Thymus (tissue), 11 donors: Measurements from ENCODE around the gene TSHZ2. TPM values are rescaled to one million over a fixed set of nuclear protein-coding genes. Genes with fewer than 3 reads are reported as not detected.

Experiments
- DNase-seq, 9 donors: peaks; one replicate each; pipeline ENCODE4 v3.0.0-alpha.2; 2013; ENCODE audit warnings: low spot score in 9 of 9, low read depth in 6 of 9, missing footprints in 1 of 9
- H3K27ac ChIP-seq, 2 donors: one replicate each; pipeline ENCODE4 v1.5.1; 2013; ENCODE audit warnings: control low read depth in 1 of 2, low read depth in 1 of 2, low read length in 1 of 2, mild to moderate bottlenecking in 1 of 2, moderate library complexity in 1 of 2
- H3K27me3 ChIP-seq, 2 donors: one replicate each; pipeline ENCODE4 v1.5.1; 2013; ENCODE audit warnings: low read length in 1 of 2; ENCODE audit not compliant: control insufficient read depth in 2 of 2, insufficient read depth in 1 of 2
- H3K36me3 ChIP-seq, 2 donors: one replicate each; pipeline ENCODE4 v1.5.1; 2013; ENCODE audit warnings: low read length in 1 of 2, mild to moderate bottlenecking in 1 of 2, moderate library complexity in 1 of 2; ENCODE audit not compliant: control insufficient read depth in 2 of 2, insufficient read depth in 2 of 2
- H3K4me1 ChIP-seq, 2 donors: one replicate each; pipeline ENCODE4 v1.5.1; 2013; ENCODE audit warnings: low read length in 2 of 2; ENCODE audit not compliant: control insufficient read depth in 2 of 2, insufficient read depth in 2 of 2
- H3K4me3 ChIP-seq, 2 donors: one replicate each; pipeline ENCODE4 v1.5.1; 2013; ENCODE audit warnings: low read length in 2 of 2, control low read depth in 1 of 2, mild to moderate bottlenecking in 1 of 2
- H3K9me3 ChIP-seq, 2 donors: one replicate each; pipeline ENCODE4 v1.5.1; 2013; ENCODE audit warnings: low read length in 1 of 2, mild to moderate bottlenecking in 1 of 2; ENCODE audit not compliant: control insufficient read depth in 2 of 2, insufficient read depth in 1 of 2
- WGBS: extraction: QIAGEN DNeasy Blood & Tissue Kit; methylation state at CpG from one replicate; pipeline ENCODE4 v1.1.7; 2013; 5-methylcytosine and 5-hydroxymethylcytosine counted together
- polyA plus RNA-seq: library from polyadenylated mRNA; stranded (reverse); fragments of 200-250 nt; gene quantifications from one replicate; pipeline ENCODE4 v1.2.3, GENCODE V29; 2013
- total RNA-seq: library from RNA; stranded (reverse); fragments of 120-200 nt; gene quantifications from one replicate; pipeline ENCODE4 v1.2.4, GENCODE V29; 2013
- donor health status: healthy.

TSHZ2 gene
- total and polyA plus RNA-seq, 2 donors, result 1.4 to 2.4 TPM

- 96% methylated on average over 5 of the region's 5 CpGs for WGBS
- H3K4me3 ChIP-seq, result no peak overlapping the region
- no peak for DNase-seq
These were observed 519.3 kb downstream of the TSHZ2 start for GRCh38 chr20:53491462-53491861.

DNA sequence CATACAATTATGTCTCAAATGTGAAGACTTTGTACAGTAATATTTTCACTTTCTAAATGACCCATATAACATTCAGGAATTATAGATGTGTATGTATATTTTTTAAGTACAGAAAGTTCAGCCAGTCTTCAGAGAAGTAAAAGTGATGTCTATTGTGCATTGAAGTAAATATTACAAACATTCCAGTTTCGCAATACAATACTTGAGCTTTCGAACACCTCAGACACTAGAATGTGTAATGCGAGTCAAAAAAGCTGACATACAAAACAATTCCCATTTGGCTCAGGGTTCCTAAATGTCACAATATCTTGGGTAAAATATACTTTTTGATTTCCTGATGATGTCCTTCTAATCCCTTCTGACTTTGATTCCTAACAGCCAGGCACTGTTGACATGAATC is 520.1 kb downstream of the TSHZ2 start:
- 98% methylated on average over 3 of the region's 3 CpGs for WGBS
- no peak for DNase-seq
- no peak overlapping the region for H3K4me3 ChIP-seq
- no peaks in the 10 kb centered on the region for H3K36me3 ChIP-seq
- no peaks in the 10 kb centered on the region for H3K27me3 ChIP-seq
- H3K9me3 ChIP-seq, result no peaks in the 10 kb centered on the region
- H3K4me1 ChIP-seq, result no peaks in the 10 kb centered on the region
- no peak overlapping the region for H3K27ac ChIP-seq

More at GRCh38 chr20:53491462-53491861, 519.3 kb downstream of the TSHZ2 start:
- Histone ChIP-seq H3K9me3 (no peaks in the 10 kb centered on the region), H3K36me3 (no peaks in the 10 kb centered on the region), H3K27ac (no peak overlapping the region), H3K27me3 (no peaks in the 10 kb centered on the region), H3K4me1 (no peaks in the 10 kb centered on the region)

- Histone ChIP-seq H3K36me3 (no peaks in the 10 kb centered on the region), H3K27ac (no peak overlapping the region), H3K4me3 (no peak overlapping the region), H3K27me3 (no peaks in the 10 kb centered on the region), H3K9me3 (no peaks in the 10 kb centered on the region), H3K4me1 (no peaks in the 10 kb centered on the region)
- no peak for DNase-seq
- 94% methylated on average over 4 of the region's 4 CpGs for WGBS
These were observed 521.2 kb downstream of the TSHZ2 start for GRCh38 chr20:53493311-53493857.

DNA sequence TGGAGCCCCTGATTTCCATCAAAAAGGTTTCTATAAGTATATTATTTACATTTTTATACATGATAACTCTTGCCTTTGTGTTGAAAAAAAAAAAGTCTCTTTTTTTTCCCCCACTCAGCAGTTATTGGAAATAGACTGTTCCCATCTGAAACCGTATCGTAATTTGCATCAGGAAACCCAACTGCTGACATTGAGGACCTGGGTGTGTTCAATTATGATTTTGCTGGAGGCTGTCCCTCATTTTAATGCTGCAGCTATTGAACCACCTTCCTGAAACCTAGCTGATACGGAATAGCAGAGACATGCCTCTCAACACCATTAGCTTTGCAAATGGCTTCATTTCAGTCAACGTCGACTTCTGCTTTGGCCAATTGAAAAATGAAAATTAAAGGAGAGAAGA is 522.6 kb downstream of the TSHZ2 start:
- H3K4me3 ChIP-seq, result no peak overlapping the region
- WGBS, result 92% methylated on average over 5 of the region's 5 CpGs
- no peaks in the 10 kb centered on the region for H3K9me3 ChIP-seq
- no peaks in the 10 kb centered on the region for H3K27me3 ChIP-seq
- no peaks in the 10 kb centered on the region for H3K4me1 ChIP-seq
- no peak overlapping the region for H3K27ac ChIP-seq
- H3K36me3 ChIP-seq, result no peaks in the 10 kb centered on the region
- DNase-seq, result no peak

DNA sequence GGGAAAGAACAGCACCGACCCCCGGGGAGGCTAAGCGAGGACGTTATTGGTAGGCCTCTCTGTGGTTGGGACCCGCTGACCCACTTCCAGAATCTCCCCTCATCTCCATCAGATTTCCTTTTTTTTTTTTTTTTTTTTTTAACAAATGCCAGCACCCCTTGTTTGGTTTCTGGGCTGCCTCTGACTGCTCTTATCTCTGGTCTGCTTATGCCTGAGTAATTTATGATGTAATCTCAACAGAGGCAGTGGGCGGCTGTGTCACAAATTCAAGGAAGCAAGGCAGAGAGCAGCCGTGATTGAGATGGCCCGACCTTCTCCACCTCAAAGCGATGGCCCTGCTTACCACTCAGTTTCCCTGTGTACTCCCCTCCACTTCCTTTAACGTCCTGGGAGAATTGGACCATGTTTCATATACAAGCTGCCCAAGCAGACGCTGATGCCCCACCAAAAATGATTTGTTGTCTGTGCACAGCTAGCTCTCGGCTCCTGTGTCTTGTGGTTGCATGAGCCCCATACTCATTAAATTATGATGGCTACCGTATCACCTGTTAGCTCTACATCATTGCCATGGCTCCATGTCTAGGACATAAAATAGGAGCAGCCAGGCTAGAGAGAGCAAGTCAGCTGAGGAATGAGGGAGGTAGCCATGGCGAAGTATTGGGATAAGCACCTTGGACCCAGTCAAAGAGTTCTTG is 523.4 kb downstream of the TSHZ2 start:
- H3K27ac ChIP-seq, result no peak overlapping the region
- H3K27me3 ChIP-seq, result no peaks in the 10 kb centered on the region
- no peak for DNase-seq
- 66% methylated on average over 14 of the region's 14 CpGs for WGBS
- no peaks in the 10 kb centered on the region for H3K36me3 ChIP-seq
- H3K4me1 ChIP-seq, result no peaks in the 10 kb centered on the region
- H3K9me3 ChIP-seq, result no peaks in the 10 kb centered on the region
- H3K4me3 ChIP-seq, result no peak overlapping the region

DNA sequence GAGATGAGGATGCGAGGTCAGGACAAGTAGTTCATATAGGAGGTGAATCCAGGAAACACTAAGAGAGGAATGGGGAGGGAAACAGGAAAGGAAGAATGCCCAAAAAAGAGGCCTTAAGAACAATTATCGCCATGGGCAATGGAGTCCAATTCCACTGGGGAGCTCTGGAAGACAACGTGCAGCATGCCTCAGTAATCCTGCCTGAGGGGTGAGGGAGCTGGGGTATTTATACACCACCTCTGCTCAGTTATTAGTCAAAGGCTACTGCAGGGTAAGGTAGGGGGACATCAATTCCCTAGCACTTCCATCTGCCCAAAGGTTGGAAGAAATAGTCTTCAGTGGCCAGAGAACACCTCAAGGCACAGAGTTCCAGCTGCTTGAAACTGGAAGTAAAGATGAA is 525.1 kb downstream of the TSHZ2 start:
- no peaks in the 10 kb centered on the region for H3K27me3 ChIP-seq
- no peak overlapping the region for H3K27ac ChIP-seq
- DNase-seq, result no peak
- no peak overlapping the region for H3K4me3 ChIP-seq
- no peaks in the 10 kb centered on the region for H3K4me1 ChIP-seq
- H3K36me3 ChIP-seq, result no peaks in the 10 kb centered on the region
- no peaks in the 10 kb centered on the region for H3K9me3 ChIP-seq
- WGBS, result 96% methylated on average over 3 of the region's 3 CpGs

GRCh38 chr20:53498341-53498740 is 526.2 kb downstream of the TSHZ2 start:
- 87% methylated on average over 5 of the region's 5 CpGs for WGBS
- DNase-seq, result no peak
- no peaks in the 10 kb centered on the region for H3K36me3 ChIP-seq
- H3K9me3 ChIP-seq, result no peaks in the 10 kb centered on the region
- no peak overlapping the region for H3K27ac ChIP-seq
- H3K4me1 ChIP-seq, result no peaks in the 10 kb centered on the region
- H3K27me3 ChIP-seq, result no peaks in the 10 kb centered on the region
- no peak overlapping the region for H3K4me3 ChIP-seq

DNA sequence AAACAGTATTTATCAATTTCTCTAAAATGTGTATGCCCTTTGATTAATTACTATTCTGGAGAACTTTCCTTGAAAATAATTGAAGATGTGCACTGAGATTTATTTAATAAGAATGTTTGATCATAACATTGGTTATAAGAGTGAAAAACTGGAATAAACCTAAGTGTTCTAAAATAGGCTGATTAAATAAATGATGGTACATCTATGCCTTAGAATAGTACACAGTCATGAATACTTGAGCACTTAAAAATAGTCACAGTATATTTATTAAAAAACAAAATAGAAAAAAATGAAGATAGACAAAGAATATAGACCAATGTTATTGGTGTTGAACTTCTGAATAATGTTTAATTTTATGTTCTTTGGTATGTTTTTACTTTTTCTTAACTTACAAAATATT is 528.5 kb downstream of the TSHZ2 start:
- H3K4me1 ChIP-seq, result no peaks in the 10 kb centered on the region
- H3K27ac ChIP-seq, result no peak overlapping the region
- no peak overlapping the region for H3K4me3 ChIP-seq
- H3K36me3 ChIP-seq, result no peaks in the 10 kb centered on the region
- no peaks in the 10 kb centered on the region for H3K27me3 ChIP-seq
- no peak for DNase-seq
- H3K9me3 ChIP-seq, result no peaks in the 10 kb centered on the region

DNA sequence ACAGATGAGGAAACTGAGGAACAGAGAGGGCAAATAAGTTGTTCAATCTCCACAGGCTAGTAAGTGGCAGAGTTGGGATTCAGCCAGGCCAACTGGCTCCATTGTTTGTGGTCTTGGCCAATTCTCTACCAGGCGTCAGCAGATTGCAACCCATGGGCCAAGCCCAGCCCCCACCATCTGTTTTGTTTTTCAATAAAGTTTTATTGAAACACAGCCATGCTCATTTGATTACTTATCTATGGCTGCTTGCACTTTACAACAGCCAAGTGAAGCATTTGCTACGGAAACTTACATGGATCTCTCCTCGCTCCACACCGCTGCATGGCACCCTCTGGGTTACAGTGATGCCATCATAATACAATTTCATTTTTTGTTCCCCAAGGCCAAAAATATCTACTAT is 530.7 kb downstream of the TSHZ2 start:
- 84% methylated on average over 4 of the region's 4 CpGs for WGBS
- H3K9me3 ChIP-seq, result no peaks in the 10 kb centered on the region
- no peak overlapping the region for H3K4me3 ChIP-seq
- H3K4me1 ChIP-seq, result no peaks in the 10 kb centered on the region
- H3K36me3 ChIP-seq, result no peaks in the 10 kb centered on the region
- no peaks in the 10 kb centered on the region for H3K27me3 ChIP-seq
- no peak for DNase-seq
- H3K27ac ChIP-seq, result no peak overlapping the region
